ENCODE results near the gene PRMT6.
"Not testable (repeated sequence)": the region's sequence is repeated elsewhere in the genome, so short reads cannot be mapped to it uniquely, and the experiment has no call there.

PRMT6 gene

GRCh38 chr1:107093395-107093794 lies 36.9 kb downstream of the PRMT6 start:
- WGBS (ENCODE audit: insufficient coverage, insufficient read length) = no CpG with 5 or more reads among the region's 1 CpG
- not testable (repeated sequence) for H3K27ac ChIP-seq (ENCODE audit: low read length); H3K27me3 ChIP-seq (ENCODE audit: control insufficient read depth, insufficient read depth, low read length); DNase-seq (ENCODE audit: low read depth, low spot score); H3K36me3 ChIP-seq (ENCODE audit: control insufficient read depth, insufficient read depth, low read length); H3K4me3 ChIP-seq (ENCODE audit: low read length); H3K4me1 ChIP-seq (ENCODE audit: control insufficient read depth, insufficient read depth, low read length); H3K9me3 ChIP-seq (ENCODE audit: control insufficient read depth, insufficient read depth, low read length)

- Histone ChIP-seq H3K27me3 (ENCODE audit: control insufficient read depth, insufficient read depth, low read length) (no peaks in the 10 kb centered on the region), H3K9me3 (ENCODE audit: control insufficient read depth, insufficient read depth, low read length) (no peaks in the 10 kb centered on the region), H3K36me3 (ENCODE audit: control insufficient read depth, insufficient read depth, low read length) (no peaks in the 10 kb centered on the region), H3K27ac (ENCODE audit: low read length) (no peak overlapping the region), H3K4me1 (ENCODE audit: control insufficient read depth, insufficient read depth, low read length) (no peaks in the 10 kb centered on the region), H3K4me3 (ENCODE audit: low read length) (no peak overlapping the region)
- DNase-seq (ENCODE audit: low read depth, low spot score) = no peak
Observed at GRCh38 chr1:107095647-107096046, 39.2 kb downstream of the PRMT6 start.

- no CpG with 5 or more reads among the region's 2 CpGs for WGBS (ENCODE audit: insufficient coverage, insufficient read length)
- no peak overlapping the region for H3K4me3 ChIP-seq (ENCODE audit: low read length)
- no peak for DNase-seq (ENCODE audit: low read depth, low spot score)
- no peaks in the 10 kb centered on the region for H3K4me1 ChIP-seq (ENCODE audit: control insufficient read depth, insufficient read depth, low read length)
- no peaks in the 10 kb centered on the region for H3K36me3 ChIP-seq (ENCODE audit: control insufficient read depth, insufficient read depth, low read length)
- H3K27me3 ChIP-seq (ENCODE audit: control insufficient read depth, insufficient read depth, low read length) = no peaks in the 10 kb centered on the region
- no peaks in the 10 kb centered on the region for H3K9me3 ChIP-seq (ENCODE audit: control insufficient read depth, insufficient read depth, low read length)
- H3K27ac ChIP-seq (ENCODE audit: low read length) = no peak overlapping the region
Observed at GRCh38 chr1:107096690-107097089, 40.2 kb downstream of the PRMT6 start.

- no peak for DNase-seq (ENCODE audit: low read depth, low spot score)
- H3K9me3 ChIP-seq (ENCODE audit: control insufficient read depth, insufficient read depth, low read length) = no peaks in the 10 kb centered on the region
- no peaks in the 10 kb centered on the region for H3K4me1 ChIP-seq (ENCODE audit: control insufficient read depth, insufficient read depth, low read length)
- no peak overlapping the region for H3K27ac ChIP-seq (ENCODE audit: low read length)
- no CpG with 5 or more reads among the region's 3 CpGs for WGBS (ENCODE audit: insufficient coverage, insufficient read length)
- H3K4me3 ChIP-seq (ENCODE audit: low read length) = no peak overlapping the region
- no peaks in the 10 kb centered on the region for H3K27me3 ChIP-seq (ENCODE audit: control insufficient read depth, insufficient read depth, low read length)
- H3K36me3 ChIP-seq (ENCODE audit: control insufficient read depth, insufficient read depth, low read length) = no peaks in the 10 kb centered on the region
Observed at GRCh38 chr1:107098961-107099360, 42.5 kb downstream of the PRMT6 start.

- Histone ChIP-seq H3K4me3 (ENCODE audit: low read length) (no peak overlapping the region), H3K36me3 (ENCODE audit: control insufficient read depth, insufficient read depth, low read length) (no peaks in the 10 kb centered on the region), H3K4me1 (ENCODE audit: control insufficient read depth, insufficient read depth, low read length) (no peaks in the 10 kb centered on the region), H3K9me3 (ENCODE audit: control insufficient read depth, insufficient read depth, low read length) (no peaks in the 10 kb centered on the region), H3K27me3 (ENCODE audit: control insufficient read depth, insufficient read depth, low read length) (no peaks in the 10 kb centered on the region), H3K27ac (ENCODE audit: low read length) (no peak overlapping the region)
- no CpG with 5 or more reads among the region's 3 CpGs for WGBS (ENCODE audit: insufficient coverage, insufficient read length)
- DNase-seq (ENCODE audit: low read depth, low spot score) = no peak
Observed at GRCh38 chr1:107100331-107100984, 44.0 kb downstream of the PRMT6 start.

GRCh38 chr1:107105914-107106313 lies 49.4 kb downstream of the PRMT6 start:
- no peak overlapping the region for H3K4me3 ChIP-seq (ENCODE audit: low read length)
- H3K36me3 ChIP-seq (ENCODE audit: control insufficient read depth, insufficient read depth, low read length) = no peaks in the 10 kb centered on the region
- no peaks in the 10 kb centered on the region for H3K4me1 ChIP-seq (ENCODE audit: control insufficient read depth, insufficient read depth, low read length)
- H3K9me3 ChIP-seq (ENCODE audit: control insufficient read depth, insufficient read depth, low read length) = no peaks in the 10 kb centered on the region
- H3K27ac ChIP-seq (ENCODE audit: low read length) = no peak overlapping the region
- no peaks in the 10 kb centered on the region for H3K27me3 ChIP-seq (ENCODE audit: control insufficient read depth, insufficient read depth, low read length)
- no CpG with 5 or more reads among the region's 3 CpGs for WGBS (ENCODE audit: insufficient coverage, insufficient read length)
- no peak for DNase-seq (ENCODE audit: low read depth, low spot score)
